ENCODE results near the gene QRFP. TPM values are rescaled to one million over a fixed set of nuclear protein-coding genes. Genes with fewer than 3 reads are reported as not detected.

Gene QRFP
- total RNA-seq, 1 experiment from 2014 or later, result not detected

DNA sequence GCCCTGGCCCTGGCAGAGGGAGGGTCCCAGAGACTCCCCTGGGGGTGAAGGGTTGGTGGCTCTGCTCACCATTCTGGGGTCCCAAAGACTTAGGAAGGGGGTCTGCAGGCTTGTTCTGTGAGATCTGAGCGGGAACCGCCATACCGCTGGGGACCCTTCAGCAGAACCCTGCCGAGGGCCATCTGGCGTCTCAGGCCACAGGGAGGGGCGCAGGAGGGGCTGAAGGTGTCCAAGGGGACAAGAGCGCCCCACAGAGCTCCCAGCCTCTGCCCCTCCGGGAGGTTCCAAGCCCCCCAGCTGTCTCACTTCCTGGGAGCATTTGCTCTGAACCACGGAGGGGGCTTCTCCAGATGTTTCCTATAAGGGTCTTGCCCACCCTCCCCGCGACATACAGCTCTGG lies 37.6 kb upstream of the QRFP start:
- H3K14ac ChIP-seq (ENCODE audit: insufficient read depth, low read length), result no peak overlapping the region
- WGBS (ENCODE audit: extremely low coverage, insufficient read length, low lambda C conversion rate), result no CpG with 5 or more reads among the region's 11 CpGs
- no peak overlapping the region for H3K9ac ChIP-seq (ENCODE audit: extremely low read depth, insufficient read length, low read length)
- H3K4me3 Mint-ChIP-seq, result no peak overlapping the region
- H3K36me3 Mint-ChIP-seq (ENCODE audit: insufficient read depth in 1 of 3, low read depth in 3 of 3), result 0 out of 7 replicates have a peak, but pooled peaks cover 0 to 1% (median 0%) of the 10 kb centered on the region in 3 experiments
- no peaks in the 10 kb centered on the region for H3K79me2 ChIP-seq (ENCODE audit: insufficient read depth, low read length)
- H3K27ac Mint-ChIP-seq, result no peak overlapping the region
- no peaks in the 10 kb centered on the region for H3K79me1 ChIP-seq (ENCODE audit: insufficient read depth, low read depth, low read length, poor library complexity, severe bottlenecking)
- H4K20me1 ChIP-seq (ENCODE audit: control insufficient read depth, insufficient read depth, insufficient read length), result no peaks in the 10 kb centered on the region
- H3K23ac ChIP-seq (ENCODE audit: insufficient read length, low read depth, low read length), result no peak overlapping the region
- no peak overlapping the region for H4K91ac ChIP-seq (ENCODE audit: insufficient read length, low read depth, low read length)
- DNase-seq, result no peak
- no peak overlapping the region for H4K5ac ChIP-seq (ENCODE audit: insufficient read length, low read depth, low read length)
- no peak overlapping the region for H3K27ac ChIP-seq (ENCODE audit: insufficient read length, low read depth, low read length)
- H3K18ac ChIP-seq (ENCODE audit: insufficient read length, low read depth, low read length), result no peak overlapping the region
- no peak overlapping the region for H2AK5ac ChIP-seq (ENCODE audit: insufficient read length, low read length)
- H3K27me3 ChIP-seq (ENCODE audit: insufficient read depth, low read length), result peaks cover 6% of the 10 kb centered on the region; the same call in 1 of the 2 replicates
- H4K8ac ChIP-seq (replicated peaks; ENCODE audit: insufficient read length, low read depth, low read length), result no peak overlapping the region
- no peaks in the 10 kb centered on the region; a peak in 1 of 5 replicates for H3K9me3 Mint-ChIP-seq
- H3K27me3 Mint-ChIP-seq (ENCODE audit: low read depth), result peaks cover 26% of the 10 kb centered on the region
- H2BK15ac ChIP-seq (ENCODE audit: low read depth, low read length), result no peak overlapping the region
- H2BK120ac ChIP-seq (ENCODE audit: low read depth, low read length, poor library complexity, severe bottlenecking), result no peak overlapping the region
- H3K9me3 ChIP-seq (ENCODE audit: control insufficient read depth, low read depth, low read length), result no peaks in the 10 kb centered on the region
- H2BK12ac ChIP-seq (ENCODE audit: insufficient read length, low read depth, low read length), result no peak overlapping the region
- peaks cover 44 to 54% of the 10 kb centered on the region in 2 experiments for H3K4me1 Mint-ChIP-seq
- H3K23me2 ChIP-seq (ENCODE audit: insufficient read length, low read depth, low read length, poor library complexity, severe bottlenecking), result peaks cover 8% of the 10 kb centered on the region
- H2BK20ac ChIP-seq (ENCODE audit: low read depth, low read length, poor library complexity, severe bottlenecking), result no peak overlapping the region
- no peak overlapping the region for H3K4ac ChIP-seq (ENCODE audit: low read depth, low read length)
- H3T11ph ChIP-seq (ENCODE audit: low read length), result no peak overlapping the region
- H3K4me2 ChIP-seq (ENCODE audit: insufficient read depth, insufficient read length, low read length), result no peak overlapping the region
- no peak overlapping the region for H3K56ac ChIP-seq (ENCODE audit: insufficient read length, low read depth, low read length)
- H3K4me1 ChIP-seq (ENCODE audit: insufficient read depth, low read length), result peaks cover 2% of the 10 kb centered on the region; the same call in 1 of the 2 replicates
- H2BK5ac ChIP-seq (ENCODE audit: insufficient read length, low read length), result no peak overlapping the region
- TF ChIP-seq, protein P1, sequence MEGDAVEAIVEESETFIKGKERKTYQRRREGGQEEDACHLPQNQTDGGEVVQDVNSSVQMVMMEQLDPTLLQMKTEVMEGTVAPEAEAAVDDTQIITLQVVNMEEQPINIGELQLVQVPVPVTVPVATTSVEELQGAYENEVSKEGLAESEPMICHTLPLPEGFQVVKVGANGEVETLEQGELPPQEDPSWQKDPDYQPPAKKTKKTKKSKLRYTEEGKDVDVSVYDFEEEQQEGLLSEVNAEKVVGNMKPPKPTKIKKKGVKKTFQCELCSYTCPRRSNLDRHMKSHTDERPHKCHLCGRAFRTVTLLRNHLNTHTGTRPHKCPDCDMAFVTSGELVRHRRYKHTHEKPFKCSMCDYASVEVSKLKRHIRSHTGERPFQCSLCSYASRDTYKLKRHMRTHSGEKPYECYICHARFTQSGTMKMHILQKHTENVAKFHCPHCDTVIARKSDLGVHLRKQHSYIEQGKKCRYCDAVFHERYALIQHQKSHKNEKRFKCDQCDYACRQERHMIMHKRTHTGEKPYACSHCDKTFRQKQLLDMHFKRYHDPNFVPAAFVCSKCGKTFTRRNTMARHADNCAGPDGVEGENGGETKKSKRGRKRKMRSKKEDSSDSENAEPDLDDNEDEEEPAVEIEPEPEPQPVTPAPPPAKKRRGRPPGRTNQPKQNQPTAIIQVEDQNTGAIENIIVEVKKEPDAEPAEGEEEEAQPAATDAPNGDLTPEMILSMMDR (conservative IDR thresholded peaks at IDR 0.05), result no peak
- H2AFZ ChIP-seq (ENCODE audit: low read length), result no peak overlapping the region
